H9 (cell line): ENCODE results near the gene SLC29A4. TPM values are rescaled to one million over a fixed set of nuclear protein-coding genes. Genes with fewer than 3 reads are reported as not detected.
"Not testable (repeated sequence)": the region's sequence is repeated elsewhere in the genome, so short reads cannot be mapped to it uniquely, and the experiment has no call there.

Source experiments
- DNase-seq: peaks from one replicate; pipeline ENCODE4 v3.0.0-alpha.2; 2017
- H2AFZ ChIP-seq: one replicate; pipeline ENCODE4 v1.6.1; 2013; ENCODE audit warnings: mild to moderate bottlenecking, low read length, control low read depth, moderate library complexity
- H2AK5ac ChIP-seq: 2 replicates; pipeline ENCODE4 v1.6.1; 2013; ENCODE audit warnings: low read length, control low read depth, mixed read lengths; ENCODE audit not compliant: insufficient read length
- H2BK120ac ChIP-seq: one replicate; pipeline ENCODE4 v1.6.1; 2013; ENCODE audit warnings: low read depth, mild to moderate bottlenecking, low read length, control low read depth, inconsistent platforms; ENCODE audit not compliant: poor library complexity, severe bottlenecking
- H2BK12ac ChIP-seq: 2 replicates; pipeline ENCODE4 v1.6.1; 2013; ENCODE audit warnings: low read length, control low read depth, mixed read lengths, low read depth; ENCODE audit not compliant: insufficient read length
- H2BK15ac ChIP-seq: 2 replicates; pipeline ENCODE4 v1.6.1; 2013; ENCODE audit warnings: low read depth, low read length, control low read depth
- H2BK20ac ChIP-seq: one replicate; pipeline ENCODE4 v1.6.1; 2013; ENCODE audit warnings: low read depth, mild to moderate bottlenecking, low read length, control low read depth, inconsistent platforms; ENCODE audit not compliant: poor library complexity, severe bottlenecking
- H2BK5ac ChIP-seq: 2 replicates; pipeline ENCODE4 v1.6.1; 2013; ENCODE audit warnings: low read length, control low read depth, mixed read lengths; ENCODE audit not compliant: insufficient read length
- H3K14ac ChIP-seq: 2 replicates; pipeline ENCODE4 v1.6.1; 2013; ENCODE audit warnings: low read length, control low read depth; ENCODE audit not compliant: insufficient read depth
- H3K18ac ChIP-seq: 2 replicates; pipeline ENCODE4 v1.6.1; 2013; ENCODE audit warnings: low read depth, mild to moderate bottlenecking, mixed read lengths, low read length, control low read depth; ENCODE audit not compliant: insufficient read length
- H3K23ac ChIP-seq: 2 replicates; pipeline ENCODE4 v1.6.1; 2013; ENCODE audit warnings: low read length, control low read depth, mixed read lengths, low read depth; ENCODE audit not compliant: insufficient read length
- H3K23me2 ChIP-seq: 2 replicates; pipeline ENCODE4 v1.6.1; 2013; ENCODE audit warnings: low read depth, mild to moderate bottlenecking, mixed read lengths, low read length, control low read depth; ENCODE audit not compliant: insufficient read length, poor library complexity, severe bottlenecking
- H3K27ac ChIP-seq: 2 replicates; pipeline ENCODE4 v1.5.1; 2013; ENCODE audit warnings: low read length, control low read depth, mixed read lengths, low read depth; ENCODE audit not compliant: insufficient read length
- H3K27me3 ChIP-seq: 2 replicates; pipeline ENCODE4 v1.6.1; 2013; ENCODE audit warnings: low read length, control low read depth, inconsistent platforms; ENCODE audit not compliant: insufficient read depth
- H3K4ac ChIP-seq: 2 replicates; pipeline ENCODE4 v1.6.1; 2013; ENCODE audit warnings: low read depth, mild to moderate bottlenecking, control low read depth, inconsistent platforms, low read length, moderate library complexity
- H3K4me1 ChIP-seq: 2 replicates; pipeline ENCODE4 v1.6.1; 2013; ENCODE audit warnings: low read length, control low read depth, inconsistent platforms; ENCODE audit not compliant: insufficient read depth
- H3K4me2 ChIP-seq: 2 replicates; pipeline ENCODE4 v1.6.1; 2013; ENCODE audit warnings: low read length, control low read depth, mixed read lengths; ENCODE audit not compliant: insufficient read length, insufficient read depth
- H3K56ac ChIP-seq: 2 replicates; pipeline ENCODE4 v1.6.1; 2013; ENCODE audit warnings: low read depth, mild to moderate bottlenecking, mixed read lengths, low read length, control low read depth; ENCODE audit not compliant: insufficient read length
- H3K79me1 ChIP-seq: 2 replicates; pipeline ENCODE4 v1.6.1; 2013; ENCODE audit warnings: low read depth, mild to moderate bottlenecking, moderate library complexity, low read length, control low read depth, inconsistent platforms; ENCODE audit not compliant: insufficient read depth, poor library complexity, severe bottlenecking
- H3K79me2 ChIP-seq: 2 replicates; pipeline ENCODE4 v1.6.1; 2013; ENCODE audit warnings: low read length, control low read depth, inconsistent platforms; ENCODE audit not compliant: insufficient read depth
- H3K9ac ChIP-seq: 2 replicates; pipeline ENCODE4 v1.6.1; 2013; ENCODE audit warnings: low read length, control low read depth, mixed read lengths; ENCODE audit not compliant: insufficient read length; ENCODE audit errors: extremely low read depth
- H3K9me3 ChIP-seq: one replicate; pipeline ENCODE4 v1.6.1; 2013; ENCODE audit warnings: low read depth, low read length, inconsistent platforms; ENCODE audit not compliant: control insufficient read depth
- H3T11ph ChIP-seq: one replicate; pipeline ENCODE4 v1.6.1; 2013; ENCODE audit warnings: mild to moderate bottlenecking, low read length, control low read depth, inconsistent platforms
- H4K20me1 ChIP-seq: one replicate; pipeline ENCODE4 v1.6.1; 2013; ENCODE audit not compliant: control insufficient read depth, insufficient read length, insufficient read depth
- H4K5ac ChIP-seq: 2 replicates; pipeline ENCODE4 v1.6.1; 2013; ENCODE audit warnings: low read depth, mild to moderate bottlenecking, mixed read lengths, low read length, control low read depth; ENCODE audit not compliant: insufficient read length
- H4K8ac ChIP-seq: replicated peaks from 2 replicates; pipeline ENCODE4 v1.6.1; 2013; ENCODE audit warnings: low read length, control low read depth, mixed read lengths, low read depth; ENCODE audit not compliant: insufficient read length
- H4K91ac ChIP-seq: 2 replicates; pipeline ENCODE4 v1.6.1; 2013; ENCODE audit warnings: low read depth, mild to moderate bottlenecking, moderate library complexity, mixed read lengths, low read length, control low read depth; ENCODE audit not compliant: insufficient read length
- H3K27ac Mint-ChIP-seq, 3 experiments: 2 replicates in 2 of 3; 3 replicates in 1 of 3; pipeline ENCODE4 v1.8.0; 2020 to 2021; ENCODE audit warnings: mixed read lengths in 3 of 3, mild to moderate bottlenecking in 1 of 3, moderate library complexity in 1 of 3
- H3K27me3 Mint-ChIP-seq: 2 replicates; pipeline ENCODE4 v1.8.0; 2021; ENCODE audit warnings: low read depth, mild to moderate bottlenecking, moderate library complexity, mixed read lengths
- H3K36me3 Mint-ChIP-seq, 3 experiments: 2 replicates in 2 of 3; 3 replicates in 1 of 3; pipeline ENCODE4 v1.8.0; 2020 to 2021; ENCODE audit warnings: low read depth in 3 of 3, mixed read lengths in 3 of 3; ENCODE audit not compliant: insufficient read depth in 1 of 3
- H3K4me1 Mint-ChIP-seq, 2 experiments: 2 replicates each; pipeline ENCODE4 v1.8.0; 2020; ENCODE audit warnings: mixed read lengths in 2 of 2
- H3K4me3 Mint-ChIP-seq, 2 experiments: 2 replicates in 1 of 2; 3 replicates in 1 of 2; pipeline ENCODE4 v1.8.0; 2020 to 2021; ENCODE audit warnings: mild to moderate bottlenecking in 2 of 2, mixed read lengths in 2 of 2, moderate library complexity in 1 of 2
- H3K9me3 Mint-ChIP-seq, 2 experiments: 2 replicates in 1 of 2; 3 replicates in 1 of 2; pipeline ENCODE4 v1.8.0; 2020; ENCODE audit warnings: mild to moderate bottlenecking in 2 of 2, mixed read lengths in 2 of 2, moderate library complexity in 1 of 2
- WGBS: extraction: QIAGEN DNeasy Blood & Tissue Kit; methylation state at CpG from one replicate; pipeline ENCODE4 v1.1.7; 2013; ENCODE audit warnings: missing lambda C conversion rate, low lambda C conversion rate, mixed read lengths; ENCODE audit not compliant: insufficient read length; ENCODE audit errors: extremely low coverage; 5-methylcytosine and 5-hydroxymethylcytosine counted together
- total RNA-seq: library from RNA; stranded (reverse); gene quantifications from 2 replicates; pipeline ENCODE4 v1.2.1, GENCODE V29; 2021

The SLC29A4 gene
- total RNA-seq, 1 experiment from 2014 or later: 12.4 TPM

DNA sequence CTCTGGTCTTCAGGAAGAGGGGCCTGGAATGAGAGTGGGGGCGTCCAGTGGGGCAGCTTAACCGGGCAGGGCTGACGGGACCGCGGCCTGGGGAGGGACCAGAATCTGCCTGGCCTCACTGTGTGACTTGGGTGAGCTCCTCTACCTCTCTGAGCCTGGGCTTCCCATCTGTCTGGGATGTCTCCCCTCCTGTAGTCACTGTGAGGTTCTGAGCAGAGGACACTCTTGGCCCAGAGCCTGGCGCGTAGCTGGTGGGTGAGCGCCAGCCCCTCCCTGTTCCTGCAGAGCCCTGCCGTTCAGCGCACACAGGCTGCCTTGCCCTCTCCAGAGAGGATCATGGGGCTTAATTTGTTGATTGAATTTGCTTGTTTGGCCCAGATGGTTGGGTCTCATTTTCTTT is 7.2 kb upstream of the SLC29A4 start:
- H2AFZ ChIP-seq, H3K79me1 ChIP-seq, H3K4ac ChIP-seq, H3K27ac ChIP-seq, H3K9me3 ChIP-seq, H3K9me3 Mint-ChIP-seq, H2BK5ac ChIP-seq, H3K79me2 ChIP-seq, H3K36me3 Mint-ChIP-seq, H3K4me1 ChIP-seq, H3K27me3 ChIP-seq, H4K91ac ChIP-seq, H3K23me2 ChIP-seq, H4K20me1 ChIP-seq, H2BK120ac ChIP-seq, H2BK12ac ChIP-seq, H3K14ac ChIP-seq, H3K4me2 ChIP-seq, DNase-seq, H3K9ac ChIP-seq, H2AK5ac ChIP-seq, H3K4me3 Mint-ChIP-seq, H3T11ph ChIP-seq, H4K8ac ChIP-seq, H3K4me1 Mint-ChIP-seq, H3K18ac ChIP-seq, H2BK15ac ChIP-seq, H3K23ac ChIP-seq, H2BK20ac ChIP-seq, H3K56ac ChIP-seq, H3K27ac Mint-ChIP-seq, H4K5ac ChIP-seq: not testable (repeated sequence)
- peaks cover 26% of the 10 kb centered on the region for H3K27me3 Mint-ChIP-seq
- no CpG with 5 or more reads among the region's 10 CpGs for WGBS

GRCh38 chr7:5276123-5276522 is 6.6 kb upstream of the SLC29A4 start:
- not testable (repeated sequence) for H3K79me2 ChIP-seq, H3K4me1 ChIP-seq, H2BK20ac ChIP-seq, H3K56ac ChIP-seq, H2BK5ac ChIP-seq, H3K4ac ChIP-seq, H2BK120ac ChIP-seq, H3K14ac ChIP-seq, H4K20me1 ChIP-seq, H3K4me2 ChIP-seq, H3K27ac ChIP-seq, H4K8ac ChIP-seq, H3K9ac ChIP-seq, H3K4me3 Mint-ChIP-seq, H3K18ac ChIP-seq, H3K23ac ChIP-seq, H4K91ac ChIP-seq, H2BK15ac ChIP-seq, H4K5ac ChIP-seq, H2AFZ ChIP-seq, H3K36me3 Mint-ChIP-seq, H2BK12ac ChIP-seq, H2AK5ac ChIP-seq, H3K9me3 ChIP-seq, H3K9me3 Mint-ChIP-seq, H3K23me2 ChIP-seq, H3K27me3 ChIP-seq, H3T11ph ChIP-seq, DNase-seq, H3K79me1 ChIP-seq
- WGBS: no CpG with 5 or more reads among the region's 14 CpGs
- H3K27ac Mint-ChIP-seq: peak overlapping the region in 1 of 3 experiments; percentile 80; a peak in 2 of 7 replicates
- H3K27me3 Mint-ChIP-seq: peaks cover 30% of the 10 kb centered on the region
- peaks cover 0 to 12% of the 10 kb centered on the region in 2 experiments; a peak in 2 of 4 replicates for H3K4me1 Mint-ChIP-seq
